Adrenal gland (tissue), 5 donors: ENCODE measurements around the gene PLA2G4D.

Experiments used
- CTCF ChIP-seq, 6 experiments: fragments of 450-650 bp in 4 of 6; fragments of 200-600 bp in 2 of 6; sonication (generic) in 1 of 6; IDR thresholded peaks; 1 replicate in 5 of 6; 2 replicates in 1 of 6; pipeline versions ENCODE4 v1.5.1 to v1.8.0; 2016 to 2021; ENCODE audit warnings: antibody characterized with exemption in 6 of 6, mild to moderate bottlenecking in 2 of 6, moderate library complexity in 1 of 6
- POLR2A ChIP-seq, 2 donors: fragments of 450-650 bp; IDR thresholded peaks; one replicate each; pipeline ENCODE4 v1.6.1; 2017; ENCODE audit warnings: antibody characterized with exemption in 2 of 2, mild to moderate bottlenecking in 2 of 2, moderate library complexity in 1 of 2
- donor health status: DM: no; HTN: no; CAD: no.

- TF ChIP-seq CTCF (IDR thresholded peaks at IDR 0.05): no peak
- TF ChIP-seq POLR2A (IDR thresholded peaks at IDR 0.05): no peak
Measured at GRCh38 chr15:42108806-42109205, 14.4 kb upstream of the PLA2G4D start.
